HEK293 (cell line): Measurements from ENCODE around the gene ENO4.

Source experiments
- CTCF ChIA-PET: fragments of 350-600 bp; formaldehyde crosslinking; extraction: SDS; loops from one replicate; lab custom pipeline; 2021; ENCODE audit warnings: antibody characterized with exemption; lab: Yijun Ruan, JAX
- POLR2A ChIA-PET: fragments of 300-600 bp; formaldehyde crosslinking; extraction: SDS; loops from one replicate; lab custom pipeline; 2020; ENCODE audit warnings: antibody characterized with exemption, inconsistent platforms; lab: Yijun Ruan, JAX
- H3K27ac ChIP-seq: fragments of 200-500 bp; sonication (Bioruptor generic); 2 replicates; pipeline ENCODE4 v1.5.1; 2014; ENCODE audit warnings: low read depth, low read length, control low read depth, inconsistent platforms; ENCODE audit errors: extremely low read depth
- H3K36me3 ChIP-seq, 2 experiments: fragments of 200-500 bp in 1 of 2; sonication (Bioruptor generic) in 1 of 2; 1 replicate in 1 of 2; 2 replicates in 1 of 2; pipeline ENCODE4 v1.5.1; 2014 to 2017; ENCODE audit warnings: inconsistent platforms in 2 of 2, low read length in 2 of 2; ENCODE audit not compliant: control insufficient read depth in 2 of 2, insufficient read depth in 1 of 2
- H3K4me1 ChIP-seq: fragments of 200-500 bp; sonication (Bioruptor generic); 2 replicates; pipeline ENCODE4 v1.5.1; 2014; ENCODE audit warnings: mild to moderate bottlenecking, low read length, inconsistent platforms; ENCODE audit not compliant: control insufficient read depth, insufficient read depth
- H3K4me3 ChIP-seq: 2 replicates; pipeline ENCODE4 v1.5.1; 2011; ENCODE audit warnings: low read depth, mild to moderate bottlenecking, control low read depth, low read length, moderate library complexity
- H3K9me3 ChIP-seq: fragments of 200-500 bp; sonication (Bioruptor generic); 2 replicates; pipeline ENCODE4 v1.5.1; 2014; ENCODE audit warnings: low read depth, low read length, inconsistent platforms; ENCODE audit not compliant: control insufficient read depth, insufficient read depth
- GLI2 ChIP-seq: fragments of 450-650 bp; formaldehyde crosslinking; IDR thresholded peaks from 2 replicates; pipeline ENCODE4; 2017; ENCODE audit warnings: missing biosample characterization, missing genetic modification characterization, low read depth, borderline replicate concordance
- PATZ1 ChIP-seq: fragments of 450-650 bp; formaldehyde crosslinking; IDR thresholded peaks from 2 replicates; pipeline ENCODE4 v1.5.1; 2016; ENCODE audit warnings: missing biosample characterization, missing genetic modification characterization
- SALL2 ChIP-seq: fragments of 450-650 bp; formaldehyde crosslinking; IDR thresholded peaks from 2 replicates; pipeline ENCODE4 v1.5.0; 2017; ENCODE audit warnings: missing biosample characterization, mild to moderate bottlenecking, missing genetic modification characterization, borderline replicate concordance
- ZBTB10 ChIP-seq: fragments of 450-650 bp; formaldehyde crosslinking; IDR thresholded peaks from 2 replicates; pipeline ENCODE4 v1.5.1; 2016; ENCODE audit warnings: missing biosample characterization, missing genetic modification characterization
- ZBTB11 ChIP-seq: fragments of 450-650 bp; formaldehyde crosslinking; conservative IDR thresholded peaks from 2 replicates; pipeline ENCODE4 v1.5.1; 2016; ENCODE audit warnings: low read depth, missing biosample characterization, missing genetic modification characterization
- ZBTB8A ChIP-seq: fragments of 450-650 bp; formaldehyde crosslinking; IDR thresholded peaks from 2 replicates; pipeline ENCODE4 v1.5.1; 2016; ENCODE audit warnings: missing biosample characterization, missing genetic modification characterization
- ZFP37 ChIP-seq: fragments of 450-650 bp; formaldehyde crosslinking; IDR thresholded peaks from 2 replicates; pipeline ENCODE4 v1.5.1; 2016; ENCODE audit warnings: missing biosample characterization, missing genetic modification characterization
- ZNF157 ChIP-seq: fragments of 450-650 bp; formaldehyde crosslinking; IDR thresholded peaks from 2 replicates; pipeline ENCODE4 v1.5.1; 2016; ENCODE audit warnings: missing biosample characterization, missing genetic modification characterization
- ZNF24 ChIP-seq: fragments of 450-650 bp; formaldehyde crosslinking; IDR thresholded peaks from 2 replicates; pipeline ENCODE4 v1.5.1; 2016; ENCODE audit warnings: missing biosample characterization, missing genetic modification characterization
- ZNF324 ChIP-seq: fragments of 450-650 bp; formaldehyde crosslinking; IDR thresholded peaks from 2 replicates; pipeline ENCODE4 v1.5.1; 2016; ENCODE audit warnings: missing biosample characterization, missing genetic modification characterization
- ZNF354C ChIP-seq: fragments of 450-650 bp; formaldehyde crosslinking; IDR thresholded peaks from 2 replicates; pipeline ENCODE4 v1.5.1; 2016; ENCODE audit warnings: missing biosample characterization, missing genetic modification characterization, low read depth, borderline replicate concordance
- ZNF529 ChIP-seq: fragments of 450-650 bp; formaldehyde crosslinking; IDR thresholded peaks from 2 replicates; pipeline ENCODE4 v1.5.1; 2017; ENCODE audit warnings: missing genetic modification characterization, missing biosample characterization; ENCODE audit not compliant: insufficient replicate concordance
- ZNF580 ChIP-seq: fragments of 450-650 bp; formaldehyde crosslinking; IDR thresholded peaks from 2 replicates; pipeline ENCODE4 v1.5.1; 2016; ENCODE audit warnings: missing biosample characterization, missing genetic modification characterization
- ZNF776 ChIP-seq: fragments of 450-650 bp; formaldehyde crosslinking; IDR thresholded peaks from 2 replicates; pipeline ENCODE4 v1.5.0; 2017; ENCODE audit warnings: missing biosample characterization, missing genetic modification characterization, borderline replicate concordance
- TF ChIP-seq, protein P1 (sequence below): fragments of 450-650 bp; formaldehyde crosslinking; conservative IDR thresholded peaks from 2 replicates; pipeline ENCODE4 v1.5.1; 2016; ENCODE audit warnings: low read depth, missing biosample characterization, missing genetic modification characterization
- TF ChIP-seq, protein P2 (sequence below): fragments of 450-650 bp; formaldehyde crosslinking; IDR thresholded peaks from 2 replicates; pipeline ENCODE4 v1.5.1; 2016; ENCODE audit warnings: missing biosample characterization, missing genetic modification characterization

The ENO4 gene

DNA sequence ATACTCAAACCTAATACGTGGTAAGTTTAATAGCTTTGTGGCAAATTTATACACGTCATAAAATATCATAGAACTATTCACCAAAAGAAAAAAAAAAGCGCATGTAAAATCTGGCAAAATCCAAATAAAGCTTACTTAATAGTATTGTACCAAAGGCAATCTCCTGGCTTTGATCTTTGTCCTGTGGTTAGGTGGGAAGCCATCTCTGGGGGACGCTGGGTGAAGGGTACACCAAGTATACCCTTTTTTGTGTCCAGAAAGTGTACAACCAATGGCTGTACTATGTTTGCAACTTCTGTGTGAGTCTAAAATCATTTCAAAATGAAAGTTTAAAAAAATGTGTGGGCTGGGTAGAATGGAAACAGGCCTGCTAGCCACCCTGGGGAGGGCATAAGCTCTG, 47.6 kb upstream of the ENO4 start (continued):
- TF ChIP-seq, protein P1, sequence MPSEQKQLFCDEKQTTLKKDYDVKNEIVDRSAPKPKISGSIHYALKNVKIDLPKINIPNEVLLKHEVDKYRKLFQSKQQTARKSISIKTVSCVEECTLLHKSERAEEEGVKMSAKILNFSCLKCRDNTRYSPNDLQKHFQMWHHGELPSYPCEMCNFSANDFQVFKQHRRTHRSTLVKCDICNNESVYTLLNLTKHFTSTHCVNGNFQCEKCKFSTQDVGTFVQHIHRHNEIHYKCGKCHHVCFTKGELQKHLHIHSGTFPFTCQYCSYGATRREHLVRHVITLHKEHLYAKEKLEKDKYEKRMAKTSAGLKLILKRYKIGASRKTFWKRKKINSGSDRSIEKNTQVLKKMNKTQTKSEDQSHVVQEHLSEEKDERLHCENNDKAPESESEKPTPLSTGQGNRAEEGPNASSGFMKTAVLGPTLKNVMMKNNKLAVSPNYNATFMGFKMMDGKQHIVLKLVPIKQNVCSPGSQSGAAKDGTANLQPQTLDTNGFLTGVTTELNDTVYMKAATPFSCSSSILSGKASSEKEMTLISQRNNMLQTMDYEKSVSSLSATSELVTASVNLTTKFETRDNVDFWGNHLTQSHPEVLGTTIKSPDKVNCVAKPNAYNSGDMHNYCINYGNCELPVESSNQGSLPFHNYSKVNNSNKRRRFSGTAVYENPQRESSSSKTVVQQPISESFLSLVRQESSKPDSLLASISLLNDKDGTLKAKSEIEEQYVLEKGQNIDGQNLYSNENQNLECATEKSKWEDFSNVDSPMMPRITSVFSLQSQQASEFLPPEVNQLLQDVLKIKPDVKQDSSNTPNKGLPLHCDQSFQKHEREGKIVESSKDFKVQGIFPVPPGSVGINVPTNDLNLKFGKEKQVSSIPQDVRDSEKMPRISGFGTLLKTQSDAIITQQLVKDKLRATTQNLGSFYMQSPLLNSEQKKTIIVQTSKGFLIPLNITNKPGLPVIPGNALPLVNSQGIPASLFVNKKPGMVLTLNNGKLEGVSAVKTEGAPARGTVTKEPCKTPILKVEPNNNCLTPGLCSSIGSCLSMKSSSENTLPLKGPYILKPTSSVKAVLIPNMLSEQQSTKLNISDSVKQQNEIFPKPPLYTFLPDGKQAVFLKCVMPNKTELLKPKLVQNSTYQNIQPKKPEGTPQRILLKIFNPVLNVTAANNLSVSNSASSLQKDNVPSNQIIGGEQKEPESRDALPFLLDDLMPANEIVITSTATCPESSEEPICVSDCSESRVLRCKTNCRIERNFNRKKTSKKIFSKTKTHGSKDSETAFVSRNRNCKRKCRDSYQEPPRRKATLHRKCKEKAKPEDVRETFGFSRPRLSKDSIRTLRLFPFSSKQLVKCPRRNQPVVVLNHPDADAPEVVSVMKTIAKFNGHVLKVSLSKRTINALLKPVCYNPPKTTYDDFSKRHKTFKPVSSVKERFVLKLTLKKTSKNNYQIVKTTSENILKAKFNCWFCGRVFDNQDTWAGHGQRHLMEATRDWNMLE (tag by site-specific recombination): no peak
- TF ChIP-seq ZFP37 (no peak), ZNF529 (peak; percentile 96), ZBTB8A (tag by site-specific recombination) (no peak), SALL2 (tag by site-specific recombination) (no peak)

DNA sequence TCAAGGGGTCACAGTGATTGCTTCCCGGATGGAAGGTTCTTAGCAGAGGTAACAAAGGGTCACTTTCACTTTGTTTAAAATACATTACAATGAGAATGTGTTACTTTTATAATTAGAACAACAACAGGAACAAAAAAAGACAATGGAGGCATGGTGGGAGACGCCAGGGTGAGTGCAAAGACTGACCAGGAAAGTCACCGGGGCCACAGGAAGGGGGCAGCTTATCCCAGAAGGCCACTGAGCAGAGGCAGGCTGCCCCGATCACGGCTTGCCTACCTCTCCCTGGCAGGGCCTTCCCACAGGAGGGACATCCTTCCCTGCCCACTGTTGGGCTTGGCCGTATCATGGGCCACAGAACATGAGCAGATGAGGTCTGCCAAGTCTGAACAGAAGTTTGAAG, 46.8 kb upstream of the ENO4 start:
- ChIA-PET POLR2A (no interaction called here), CTCF (interaction anchor here (1.4 to 17.6 kb wide), 3 partner anchors 14 to 370 kb away, joined by 4 to 471 read pairs (median 10); no protein-coding TSS in a partner anchor)
- no peaks in the 10 kb centered on the region for H3K4me1 ChIP-seq
- no peaks in the 10 kb centered on the region for H3K9me3 ChIP-seq
- no peak overlapping the region for H3K4me3 ChIP-seq
- H3K27ac ChIP-seq: no peak overlapping the region
- H3K36me3 ChIP-seq: no peaks in the 10 kb centered on the region
- no peak for TF ChIP-seq ZNF776 (tag by site-specific recombination)
- TF ChIP-seq ZBTB10: no peak
- no peak for TF ChIP-seq ZNF354C (tag by site-specific recombination)
- no peak for TF ChIP-seq PATZ1 (tag by site-specific recombination)
- TF ChIP-seq, protein P2, sequence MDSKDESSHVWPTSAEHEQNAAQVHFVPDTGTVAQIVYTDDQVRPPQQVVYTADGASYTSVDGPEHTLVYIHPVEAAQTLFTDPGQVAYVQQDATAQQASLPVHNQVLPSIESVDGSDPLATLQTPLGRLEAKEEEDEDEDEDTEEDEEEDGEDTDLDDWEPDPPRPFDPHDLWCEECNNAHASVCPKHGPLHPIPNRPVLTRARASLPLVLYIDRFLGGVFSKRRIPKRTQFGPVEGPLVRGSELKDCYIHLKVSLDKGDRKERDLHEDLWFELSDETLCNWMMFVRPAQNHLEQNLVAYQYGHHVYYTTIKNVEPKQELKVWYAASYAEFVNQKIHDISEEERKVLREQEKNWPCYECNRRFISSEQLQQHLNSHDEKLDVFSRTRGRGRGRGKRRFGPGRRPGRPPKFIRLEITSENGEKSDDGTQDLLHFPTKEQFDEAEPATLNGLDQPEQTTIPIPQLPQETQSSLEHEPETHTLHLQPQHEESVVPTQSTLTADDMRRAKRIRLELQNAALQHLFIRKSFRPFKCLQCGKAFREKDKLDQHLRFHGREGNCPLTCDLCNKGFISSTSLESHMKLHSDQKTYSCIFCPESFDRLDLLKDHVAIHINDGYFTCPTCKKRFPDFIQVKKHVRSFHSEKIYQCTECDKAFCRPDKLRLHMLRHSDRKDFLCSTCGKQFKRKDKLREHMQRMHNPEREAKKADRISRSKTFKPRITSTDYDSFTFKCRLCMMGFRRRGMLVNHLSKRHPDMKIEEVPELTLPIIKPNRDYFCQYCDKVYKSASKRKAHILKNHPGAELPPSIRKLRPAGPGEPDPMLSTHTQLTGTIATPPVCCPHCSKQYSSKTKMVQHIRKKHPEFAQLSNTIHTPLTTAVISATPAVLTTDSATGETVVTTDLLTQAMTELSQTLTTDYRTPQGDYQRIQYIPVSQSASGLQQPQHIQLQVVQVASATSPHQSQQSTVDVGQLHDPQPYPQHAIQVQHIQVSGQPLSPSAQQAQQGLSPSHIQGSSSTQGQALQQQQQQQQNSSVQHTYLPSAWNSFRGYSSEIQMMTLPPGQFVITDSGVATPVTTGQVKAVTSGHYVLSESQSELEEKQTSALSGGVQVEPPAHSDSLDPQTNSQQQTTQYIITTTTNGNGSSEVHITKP (tag by site-specific recombination): no peak
- no peak for TF ChIP-seq ZNF580 (tag by site-specific recombination)
- no peak for TF ChIP-seq ZBTB11 (tag by site-specific recombination)
- no peak for TF ChIP-seq ZNF324 (tag by site-specific recombination)
- no peak for TF ChIP-seq ZNF24 (tag by site-specific recombination)
- TF ChIP-seq GLI2 (tag by site-specific recombination): no peak
- TF ChIP-seq ZNF157 (tag by site-specific recombination): no peak
- no peak for TF ChIP-seq ZBTB8A (tag by site-specific recombination)
- TF ChIP-seq, all 188 proteins: peak for 0
